ENCODE data around the gene OR2T34.
"Not testable (repeated sequence)": the region's sequence is repeated elsewhere in the genome, so short reads cannot be mapped to it uniquely, and the experiment has no call there.

- TF ChIP-seq RAD21 (IDR thresholded peaks at IDR 0.05; ENCODE audit: low read length); CTCF (conservative IDR thresholded peaks at IDR 0.05; ENCODE audit: low read depth, low read length); RFX5 (IDR thresholded peaks at IDR 0.05; ENCODE audit: low read depth, low read length); BHLHE40 (IDR thresholded peaks at IDR 0.05; ENCODE audit: low read depth, low read length); MAFK (IDR thresholded peaks at IDR 0.05; ENCODE audit: low read depth, low read length); SMC3 (IDR thresholded peaks at IDR 0.05; ENCODE audit: low read depth, low read length); RCOR1 (IDR thresholded peaks at IDR 0.05; ENCODE audit: insufficient replicate concordance, low read length); CEBPB (IDR thresholded peaks at IDR 0.05; ENCODE audit: low read depth, low read length); POLR2A (IDR thresholded peaks at IDR 0.05; ENCODE audit: low read depth, low read length); CHD1 (IDR thresholded peaks at IDR 0.05; ENCODE audit: low read depth, low read length); FOS (IDR thresholded peaks at IDR 0.05; ENCODE audit: low read depth, low read length); USF2 (IDR thresholded peaks at IDR 0.05; ENCODE audit: low read depth, low read length); NFE2L2 (IDR thresholded peaks at IDR 0.05; ENCODE audit: low read depth, low read length); MXI1 (IDR thresholded peaks at IDR 0.05; ENCODE audit: borderline replicate concordance, low read depth, low read length): not testable (repeated sequence)
These were observed 3.7 kb downstream of the OR2T34 start for GRCh38 chr1:248570811-248571210.
